ENCODE data around the gene OR6K3. TPM values are rescaled to one million over a fixed set of nuclear protein-coding genes. Genes with fewer than 3 reads are reported as not detected.

The OR6K3 gene
- total RNA-seq, 2 experiments from 2014 or later: not detected

DNA sequence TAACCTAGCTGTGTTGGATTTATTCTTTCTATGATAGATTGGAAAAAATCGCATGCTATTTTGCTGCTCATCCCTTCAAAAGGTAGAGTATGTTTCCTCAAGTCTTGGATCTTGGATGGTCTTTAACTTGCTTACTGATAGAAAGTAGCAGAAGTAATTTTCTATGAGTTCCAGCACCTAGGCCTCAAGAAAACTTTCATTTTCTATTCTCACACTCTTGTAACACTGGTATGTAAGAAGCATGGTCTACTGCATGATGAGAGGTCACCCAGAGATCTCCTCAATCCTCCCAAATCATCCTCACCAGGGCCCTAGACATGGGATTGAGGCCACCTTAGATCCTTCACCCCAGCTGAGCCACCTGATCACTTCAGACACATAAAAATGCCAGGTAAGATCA lies 41.2 kb downstream of the OR6K3 start:
- Histone ChIP-seq H3K4me3 (ENCODE audit: low read depth, low read length, poor library complexity, severe bottlenecking) (no peak overlapping the region), H3K79me2 (ENCODE audit: insufficient read depth, low read depth, low read length) (no peaks in the 10 kb centered on the region), H3K9me2 (ENCODE audit: insufficient read depth, low read length) (no peaks in the 10 kb centered on the region), H2AFZ (ENCODE audit: low read length) (no peak overlapping the region), H4K20me1 (ENCODE audit: insufficient read depth, low read length) (no peaks in the 10 kb centered on the region), H3K4me1 (ENCODE audit: insufficient read depth, low read length, poor library complexity, severe bottlenecking) (no peaks in the 10 kb centered on the region), H3K9me3 (ENCODE audit: low read length) (no peaks in the 10 kb centered on the region), H3K27ac (ENCODE audit: low read depth, low read length, poor library complexity, severe bottlenecking) (no peak overlapping the region), H3K36me3 (ENCODE audit: insufficient read depth, low read length) (no peaks in the 10 kb centered on the region), H3K4me2 (ENCODE audit: low read length) (no peak overlapping the region)
- POLR2A ChIA-PET: no interaction called here
- no TSS peak for BruUV-seq (replicated peaks)
- intact Hi-C loops (cut with micrococcal nuclease; ENCODE audit: unreplicated experiment): no loop called here
- CTCF ChIA-PET (ENCODE audit: unreplicated experiment): no interaction called here
- TF ChIP-seq, protein P1, sequence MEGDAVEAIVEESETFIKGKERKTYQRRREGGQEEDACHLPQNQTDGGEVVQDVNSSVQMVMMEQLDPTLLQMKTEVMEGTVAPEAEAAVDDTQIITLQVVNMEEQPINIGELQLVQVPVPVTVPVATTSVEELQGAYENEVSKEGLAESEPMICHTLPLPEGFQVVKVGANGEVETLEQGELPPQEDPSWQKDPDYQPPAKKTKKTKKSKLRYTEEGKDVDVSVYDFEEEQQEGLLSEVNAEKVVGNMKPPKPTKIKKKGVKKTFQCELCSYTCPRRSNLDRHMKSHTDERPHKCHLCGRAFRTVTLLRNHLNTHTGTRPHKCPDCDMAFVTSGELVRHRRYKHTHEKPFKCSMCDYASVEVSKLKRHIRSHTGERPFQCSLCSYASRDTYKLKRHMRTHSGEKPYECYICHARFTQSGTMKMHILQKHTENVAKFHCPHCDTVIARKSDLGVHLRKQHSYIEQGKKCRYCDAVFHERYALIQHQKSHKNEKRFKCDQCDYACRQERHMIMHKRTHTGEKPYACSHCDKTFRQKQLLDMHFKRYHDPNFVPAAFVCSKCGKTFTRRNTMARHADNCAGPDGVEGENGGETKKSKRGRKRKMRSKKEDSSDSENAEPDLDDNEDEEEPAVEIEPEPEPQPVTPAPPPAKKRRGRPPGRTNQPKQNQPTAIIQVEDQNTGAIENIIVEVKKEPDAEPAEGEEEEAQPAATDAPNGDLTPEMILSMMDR (conservative IDR thresholded peaks at IDR 0.05; ENCODE audit: low read length): no peak
- TF ChIP-seq EZH2phosphoT487 (IDR thresholded peaks at IDR 0.05; ENCODE audit: borderline replicate concordance, low read depth, low read length): no peak
- no peak for DNase-seq (ENCODE audit: low spot score)

- no peak overlapping the region for H2AFZ ChIP-seq (ENCODE audit: low read length)
- ChIA-PET CTCF (ENCODE audit: unreplicated experiment) (no interaction called here), POLR2A (no interaction called here)
- intact Hi-C loops (cut with micrococcal nuclease; ENCODE audit: unreplicated experiment): no loop called here
- H3K9me2 ChIP-seq (ENCODE audit: insufficient read depth, low read length): no peaks in the 10 kb centered on the region
- no peaks in the 10 kb centered on the region for H3K79me2 ChIP-seq (ENCODE audit: insufficient read depth, low read depth, low read length)
- no peak overlapping the region for H3K4me3 ChIP-seq (ENCODE audit: low read depth, low read length, poor library complexity, severe bottlenecking)
- no peak for TF ChIP-seq EZH2phosphoT487 (IDR thresholded peaks at IDR 0.05; ENCODE audit: borderline replicate concordance, low read depth, low read length)
- TF ChIP-seq, protein P1 (conservative IDR thresholded peaks at IDR 0.05; ENCODE audit: low read length): no peak
- no peaks in the 10 kb centered on the region for H3K36me3 ChIP-seq (ENCODE audit: insufficient read depth, low read length)
- no peaks in the 10 kb centered on the region for H4K20me1 ChIP-seq (ENCODE audit: insufficient read depth, low read length)
- DNase-seq (ENCODE audit: low spot score): no peak
- BruUV-seq (replicated peaks): no TSS peak
- no peaks in the 10 kb centered on the region for H3K4me1 ChIP-seq (ENCODE audit: insufficient read depth, low read length, poor library complexity, severe bottlenecking)
- H3K4me2 ChIP-seq (ENCODE audit: low read length): no peak overlapping the region
- no peaks in the 10 kb centered on the region for H3K9me3 ChIP-seq (ENCODE audit: low read length)
- no peak overlapping the region for H3K27ac ChIP-seq (ENCODE audit: low read depth, low read length, poor library complexity, severe bottlenecking)
Measured at GRCh38 chr1:158675563-158676323, 44.8 kb downstream of the OR6K3 start.

DNA sequence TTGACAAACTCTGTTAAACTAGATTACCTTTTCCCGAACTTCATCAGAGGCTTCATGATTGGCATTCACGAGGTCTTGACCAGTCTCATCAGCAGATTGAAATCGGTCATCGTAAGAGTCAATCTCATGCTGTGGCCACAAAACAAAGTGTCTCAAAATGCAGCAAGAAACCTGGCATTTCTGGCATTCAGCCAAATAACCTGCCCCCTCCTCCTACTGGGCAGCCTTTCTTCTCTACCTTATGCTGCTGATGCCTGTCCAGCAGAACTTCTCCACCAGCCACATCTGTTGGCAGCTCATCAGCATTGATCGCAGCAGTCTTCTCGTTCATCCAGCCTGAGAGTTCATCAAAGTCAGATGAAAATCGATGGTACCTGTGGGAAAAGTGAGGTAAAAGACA lies 46.2 kb downstream of the OR6K3 start:
- no peak for DNase-seq (ENCODE audit: low spot score)
- Histone ChIP-seq H3K36me3 (ENCODE audit: insufficient read depth, low read length) (no peaks in the 10 kb centered on the region), H3K4me3 (ENCODE audit: low read depth, low read length, poor library complexity, severe bottlenecking) (no peak overlapping the region), H4K20me1 (ENCODE audit: insufficient read depth, low read length) (no peaks in the 10 kb centered on the region), H3K27ac (ENCODE audit: low read depth, low read length, poor library complexity, severe bottlenecking) (no peak overlapping the region), H3K9me3 (ENCODE audit: low read length) (no peaks in the 10 kb centered on the region), H3K9me2 (ENCODE audit: insufficient read depth, low read length) (no peaks in the 10 kb centered on the region; the same call in 1 of the 2 replicates), H3K4me2 (ENCODE audit: low read length) (no peak overlapping the region), H2AFZ (ENCODE audit: low read length) (no peak overlapping the region), H3K4me1 (ENCODE audit: insufficient read depth, low read length, poor library complexity, severe bottlenecking) (no peaks in the 10 kb centered on the region), H3K79me2 (ENCODE audit: insufficient read depth, low read depth, low read length) (no peaks in the 10 kb centered on the region)
- BruUV-seq (replicated peaks): no TSS peak
- CTCF ChIA-PET (ENCODE audit: unreplicated experiment): no interaction called here
- POLR2A ChIA-PET: no interaction called here
- TF ChIP-seq, protein P1 (conservative IDR thresholded peaks at IDR 0.05; ENCODE audit: low read length): no peak
- TF ChIP-seq EZH2phosphoT487 (IDR thresholded peaks at IDR 0.05; ENCODE audit: borderline replicate concordance, low read depth, low read length): no peak
- intact Hi-C loops (cut with micrococcal nuclease; ENCODE audit: unreplicated experiment): no loop called here
